GM10248 (cell line): ENCODE data around the gene TNS1.

Experiments used
- CTCF ChIA-PET: fragments of 300-600 bp; sonication (Branson Sonifier 250); formaldehyde crosslinking; extraction: SDS; loops from one replicate; lab custom pipeline; 2021; ENCODE audit warnings: antibody characterized with exemption; lab: Yijun Ruan, JAX
- POLR2A ChIA-PET: fragments of 350-650 bp; sonication (Branson Sonifier 250); formaldehyde crosslinking; extraction: SDS; loops from one replicate; lab custom pipeline; 2020; ENCODE audit warnings: antibody characterized with exemption; lab: Yijun Ruan, JAX
- DNase-seq: peaks from one replicate; pipeline ENCODE4 v3.0.0; 2012; ENCODE audit errors: extremely low spot score
- CTCF ChIP-seq: IDR thresholded peaks from 2 replicates; pipeline ENCODE4 v1.5.1; 2012; ENCODE audit warnings: mild to moderate bottlenecking, low read depth; ENCODE audit errors: extremely low read depth, missing control alignments, control extremely low read depth

Gene TNS1

GRCh38 chr2:217914878-217915277 is 87.9 kb downstream of the TNS1 start:
- ChIA-PET POLR2A (no interaction called here), CTCF (interaction anchor here (1.3 kb wide), 1 partner anchor 123 kb away, joined by 3 read pairs; no protein-coding TSS in a partner anchor)
- no peak for DNase-seq
- no peak for TF ChIP-seq CTCF

- ChIA-PET POLR2A (no interaction called here), CTCF (interaction anchor here (1.3 kb wide), 1 partner anchor 122 kb away, joined by 3 read pairs; no protein-coding TSS in a partner anchor)
- no peak for TF ChIP-seq CTCF
- no peak for DNase-seq
These were observed 88.7 kb downstream of the TNS1 start for GRCh38 chr2:217914078-217914477.

- ChIA-PET POLR2A (no interaction called here), CTCF (no interaction called here)
- TF ChIP-seq CTCF = no peak
- no peak for DNase-seq
These were observed 89.4 kb downstream of the TNS1 start for GRCh38 chr2:217913436-217913835.

- TF ChIP-seq CTCF = no peak
- ChIA-PET POLR2A (no interaction called here), CTCF (interaction anchor here (1.0 kb wide), 1 partner anchor 188 kb away, joined by 3 read pairs; no protein-coding TSS in a partner anchor)
- no peak for DNase-seq
These were observed 90.4 kb downstream of the TNS1 start for GRCh38 chr2:217912098-217913024.

GRCh38 chr2:217911283-217912097 is 91.3 kb downstream of the TNS1 start:
- DNase-seq = no peak
- ChIA-PET CTCF (interaction anchor here (1.0 to 1.3 kb wide), 2 partner anchors 14 to 187 kb away, joined by 3 read pairs; no protein-coding TSS in a partner anchor), POLR2A (no interaction called here)
- TF ChIP-seq CTCF = no peak

GRCh38 chr2:217910875-217911212 is 92.0 kb downstream of the TNS1 start:
- TF ChIP-seq CTCF = no peak
- CTCF ChIA-PET = interaction anchor here (1.3 kb wide), 1 partner anchor 13 kb away, joined by 3 read pairs; no protein-coding TSS in a partner anchor
- DNase-seq = no peak
- POLR2A ChIA-PET = no interaction called here
